Adipocyte (in vitro differentiated cells): ENCODE results near the gene TWF2.
A peak's percentile ranks its signal among the peaks of the same experiment; 100 is the strongest.

ENCODE experiments used
- DNase-seq: peaks from one replicate; pipeline ENCODE4 v3.0.0-alpha.2; 2015; ENCODE audit warnings: low read depth
- H3K27me3 ChIP-seq: replicated peaks from 2 replicates; pipeline ENCODE4 v1.7.0; 2013; ENCODE audit warnings: mild to moderate bottlenecking, low read length, moderate library complexity; ENCODE audit not compliant: control insufficient read depth, insufficient read depth
- H3K36me3 ChIP-seq: 2 replicates; pipeline ENCODE4 v1.7.0; 2013; ENCODE audit warnings: low read length, mild to moderate bottlenecking, moderate library complexity; ENCODE audit not compliant: control insufficient read depth, insufficient read depth, severe bottlenecking
- H3K4me1 ChIP-seq: 2 replicates; pipeline ENCODE4 v1.7.0; 2013; ENCODE audit warnings: mild to moderate bottlenecking, low read length, moderate library complexity; ENCODE audit not compliant: control insufficient read depth, insufficient read depth
- H3K4me3 ChIP-seq: 2 replicates; pipeline ENCODE4 v1.7.0; 2013; ENCODE audit warnings: mild to moderate bottlenecking, low read length, moderate library complexity
- H3K9ac ChIP-seq: 2 replicates; pipeline ENCODE4 v1.7.0; 2013; ENCODE audit warnings: mild to moderate bottlenecking, low read length, moderate library complexity
- H3K9me3 ChIP-seq: 2 replicates; pipeline ENCODE4 v1.7.0; 2013; ENCODE audit warnings: mild to moderate bottlenecking, low read length, moderate library complexity; ENCODE audit not compliant: control insufficient read depth

The TWF2 gene

GRCh38 chr3:52210037-52210436, 28.9 kb downstream of the TWF2 start:
- no peaks in the 10 kb centered on the region for H3K9me3 ChIP-seq
- no peaks in the 10 kb centered on the region for H3K27me3 ChIP-seq
- H3K4me3 ChIP-seq: no peak overlapping the region
- no peak for DNase-seq
- H3K9ac ChIP-seq: no peak overlapping the region
- H3K4me1 ChIP-seq: peaks cover 18% of the 10 kb centered on the region
- H3K36me3 ChIP-seq: peaks cover 95% of the 10 kb centered on the region

- Histone ChIP-seq H3K4me1 (peaks cover 32% of the 10 kb centered on the region), H3K27me3 (no peaks in the 10 kb centered on the region), H3K9ac (no peak overlapping the region), H3K4me3 (no peak overlapping the region), H3K36me3 (peaks cover 95% of the 10 kb centered on the region), H3K9me3 (no peaks in the 10 kb centered on the region)
- DNase-seq: no peak
Measured at GRCh38 chr3:52208556-52208955, 30.4 kb downstream of the TWF2 start.

- Histone ChIP-seq H3K36me3 (peaks cover 91% of the 10 kb centered on the region), H3K9me3 (no peaks in the 10 kb centered on the region), H3K9ac (no peak overlapping the region), H3K4me1 (peaks cover 50% of the 10 kb centered on the region), H3K4me3 (no peak overlapping the region), H3K27me3 (no peaks in the 10 kb centered on the region)
- no peak for DNase-seq
Measured at GRCh38 chr3:52205727-52206372, 33.1 kb downstream of the TWF2 start.

GRCh38 chr3:52204337-52205073, 34.5 kb downstream of the TWF2 start:
- Histone ChIP-seq H3K9ac (no peak overlapping the region), H3K9me3 (no peaks in the 10 kb centered on the region), H3K36me3 (peaks cover 80% of the 10 kb centered on the region), H3K4me3 (no peak overlapping the region), H3K4me1 (peaks cover 50% of the 10 kb centered on the region), H3K27me3 (no peaks in the 10 kb centered on the region)
- no peak for DNase-seq

GRCh38 chr3:52203701-52204100, 35.3 kb downstream of the TWF2 start:
- Histone ChIP-seq H3K4me1 (peaks cover 58% of the 10 kb centered on the region), H3K36me3 (peaks cover 76% of the 10 kb centered on the region), H3K4me3 (no peak overlapping the region), H3K9ac (no peak overlapping the region), H3K9me3 (no peaks in the 10 kb centered on the region), H3K27me3 (no peaks in the 10 kb centered on the region)
- DNase-seq: no peak

- Histone ChIP-seq H3K9ac (no peak overlapping the region), H3K9me3 (no peaks in the 10 kb centered on the region), H3K4me1 (peaks cover 62% of the 10 kb centered on the region), H3K4me3 (no peak overlapping the region), H3K36me3 (peaks cover 65% of the 10 kb centered on the region), H3K27me3 (no peaks in the 10 kb centered on the region)
- no peak for DNase-seq
Measured at GRCh38 chr3:52202384-52203077, 36.4 kb downstream of the TWF2 start.

GRCh38 chr3:52200981-52201679, 37.8 kb downstream of the TWF2 start:
- Histone ChIP-seq H3K9ac (no peak overlapping the region), H3K4me3 (no peak overlapping the region), H3K4me1 (peaks cover 76% of the 10 kb centered on the region), H3K9me3 (no peaks in the 10 kb centered on the region), H3K36me3 (peaks cover 54% of the 10 kb centered on the region), H3K27me3 (no peaks in the 10 kb centered on the region)
- peak; percentile 18 for DNase-seq

- H3K9ac ChIP-seq: peak overlapping the region; percentile 95
- DNase-seq: no peak
- H3K4me1 ChIP-seq: peaks cover 74% of the 10 kb centered on the region
- H3K9me3 ChIP-seq: no peaks in the 10 kb centered on the region
- H3K4me3 ChIP-seq: peak overlapping the region; percentile 91
- peaks cover 32% of the 10 kb centered on the region for H3K36me3 ChIP-seq
- H3K27me3 ChIP-seq: no peaks in the 10 kb centered on the region
Measured at GRCh38 chr3:52198643-52199608, 40.0 kb downstream of the TWF2 start.

GRCh38 chr3:52197842-52198625, 40.9 kb downstream of the TWF2 start, which contains the start of gene ALAS1:
Gene ALAS1 (plus strand): TSS chr3:52198160. CDS start chr3:52199242, 1,082 bp downstream.
- H3K27me3 ChIP-seq: no peaks in the 10 kb centered on the region
- no peaks in the 10 kb centered on the region for H3K9me3 ChIP-seq
- DNase-seq: peak; percentile 97
- peak within 1 kb of the TSS; percentile 91 for H3K4me3 ChIP-seq
- peaks cover 23% of the 10 kb centered on the region for H3K36me3 ChIP-seq
- H3K9ac ChIP-seq: peak within 1 kb of the TSS; percentile 95
- peaks cover 68% of the 10 kb centered on the region for H3K4me1 ChIP-seq

- Histone ChIP-seq H3K4me3 (peak overlapping the region; percentile 91), H3K9ac (peak overlapping the region; percentile 95), H3K36me3 (peaks cover 17% of the 10 kb centered on the region), H3K27me3 (no peaks in the 10 kb centered on the region), H3K4me1 (peaks cover 67% of the 10 kb centered on the region), H3K9me3 (no peaks in the 10 kb centered on the region)
- DNase-seq: no peak
Measured at GRCh38 chr3:52197499-52197841, 41.5 kb downstream of the TWF2 start.
